Kidney epithelial cell (primary cell): Measurements from ENCODE around the gene PSMC3IP. TPM values are rescaled to one million over a fixed set of nuclear protein-coding genes. Genes with fewer than 3 reads are reported as not detected.

ENCODE experiments used
- DNase-seq: peaks from one replicate; pipeline ENCODE4 v3.0.0-alpha.2; 2010; ENCODE audit warnings: low read depth
- H3K27me3 ChIP-seq: 2 replicates; pipeline ENCODE4 v1.6.0; 2011; ENCODE audit warnings: low read length; ENCODE audit not compliant: control insufficient read depth, insufficient read depth
- H3K36me3 ChIP-seq: 2 replicates; pipeline ENCODE4 v1.5.1; 2011; ENCODE audit warnings: low read length; ENCODE audit not compliant: control insufficient read depth, insufficient read depth
- H3K4me3 ChIP-seq: 2 replicates; pipeline ENCODE4 v1.5.1; 2011; ENCODE audit warnings: low read depth, mild to moderate bottlenecking, control low read depth, low read length
- CTCF ChIP-seq: IDR thresholded peaks from 2 replicates; pipeline ENCODE4 v1.5.1; 2011; ENCODE audit warnings: mild to moderate bottlenecking, moderate library complexity, low read length, control low read depth, inconsistent platforms; ENCODE audit not compliant: insufficient read depth, poor library complexity, severe bottlenecking
- total RNA-seq: library from RNA; depleted of rRNA; stranded (reverse); fragments of >200 nt; gene quantifications from 2 replicates; pipeline ENCODE4 v1.2.3, GENCODE V29; 2015

PSMC3IP gene
- total RNA-seq, 1 donor from 2014 or later, result 3.9 TPM

DNA sequence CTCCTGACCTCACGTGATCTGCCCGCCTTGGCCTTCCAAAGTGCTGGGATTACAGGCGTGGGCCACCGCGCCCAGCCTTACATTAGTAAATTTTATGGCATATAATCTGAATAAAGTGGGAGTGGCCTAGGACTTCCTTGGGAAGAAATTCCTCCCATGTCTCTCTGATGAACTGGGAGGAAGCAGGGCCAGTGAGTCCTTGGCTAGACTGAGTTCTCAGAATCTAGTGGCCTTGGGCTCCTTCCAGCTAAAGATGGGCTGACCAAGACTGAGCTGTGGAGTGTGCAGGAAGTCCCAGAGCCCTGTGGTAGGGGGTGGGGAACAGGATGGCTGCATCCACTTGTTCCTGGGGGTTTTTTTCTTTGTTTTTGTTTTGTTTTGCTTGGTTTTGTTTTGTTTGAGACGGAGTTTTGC, 51.5 kb downstream of the PSMC3IP start:
- Histone ChIP-seq H3K27me3 (no peaks in the 10 kb centered on the region), H3K4me3 (no peak overlapping the region), H3K36me3 (no peaks in the 10 kb centered on the region)
- DNase-seq, result no peak
- TF ChIP-seq CTCF, result no peak

DNA sequence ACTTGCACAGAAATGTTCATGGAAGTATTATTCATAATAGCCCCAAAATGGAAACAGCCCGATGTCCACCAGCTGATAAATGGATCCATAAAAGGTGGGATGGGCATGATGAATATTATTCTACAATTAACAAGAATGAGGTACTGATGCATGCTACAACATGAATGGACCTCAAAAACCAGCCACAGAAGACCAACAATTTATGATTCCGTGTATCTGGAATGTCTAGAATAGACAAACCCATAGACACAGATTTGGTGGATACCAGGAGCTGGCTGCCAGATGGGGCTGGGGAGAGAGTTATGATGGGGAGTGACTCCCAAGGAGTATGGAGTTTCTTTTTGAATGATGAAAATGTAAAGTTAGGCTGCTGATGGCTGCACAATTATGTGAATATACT, 52.3 kb downstream of the PSMC3IP start:
- no peak for TF ChIP-seq CTCF
- no peak for DNase-seq
- no peak overlapping the region for H3K4me3 ChIP-seq
- H3K36me3 ChIP-seq, result no peaks in the 10 kb centered on the region
- H3K27me3 ChIP-seq, result no peaks in the 10 kb centered on the region

DNA sequence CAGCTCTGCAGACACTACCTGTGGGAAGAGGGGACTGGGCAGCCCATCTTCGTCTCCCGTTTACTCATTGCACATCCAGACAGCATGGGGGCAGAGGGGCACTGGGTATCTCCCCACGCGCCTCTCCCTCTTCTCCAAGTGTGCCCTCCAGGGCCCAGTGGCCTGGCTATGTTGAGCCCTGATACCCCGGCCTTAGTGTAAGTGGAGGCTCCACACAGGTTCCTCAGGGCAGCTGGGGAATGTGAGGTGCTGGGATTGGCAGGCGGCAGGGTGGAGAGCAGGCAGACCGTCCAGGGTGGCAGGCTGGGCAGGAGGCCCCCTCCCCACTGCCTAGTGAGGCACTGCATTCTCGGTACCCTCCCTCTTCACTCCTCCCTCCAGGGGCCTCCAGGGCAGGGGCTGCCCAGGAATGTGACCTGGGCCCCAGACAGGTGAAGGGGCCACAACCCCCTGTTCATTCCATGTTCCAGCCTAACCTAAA, 54.7 kb downstream of the PSMC3IP start:
- TF ChIP-seq CTCF, result no peak
- DNase-seq, result no peak
- Histone ChIP-seq H3K36me3 (no peaks in the 10 kb centered on the region), H3K4me3 (no peak overlapping the region), H3K27me3 (no peaks in the 10 kb centered on the region)

Other genes starting within 250 kb of the PSMC3IP start
- gene STAT3, start 189.3 kb downstream of the PSMC3IP start, total RNA-seq, result 74.9 and 80.8 TPM in 2 replicates
- gene CAVIN1, start 154.5 kb downstream of the PSMC3IP start, total RNA-seq, result 58.5 and 70.2 TPM in 2 replicates
- 43.9 and 46.4 TPM in 2 replicates for gene ATP6V0A1, start 118.9 kb downstream of the PSMC3IP start, total RNA-seq
- gene NAGLU, start 41.5 kb downstream of the PSMC3IP start, total RNA-seq, result 46.2 and 49.2 TPM in 2 replicates
- 0.34 and 1.8 TPM in 2 replicates for gene HSD17B1, start 24.8 kb downstream of the PSMC3IP start, total RNA-seq
- 26.8 and 34.3 TPM in 2 replicates for gene COASY, start 15.6 kb downstream of the PSMC3IP start, total RNA-seq
- gene MLX, start 10.6 kb downstream of the PSMC3IP start, total RNA-seq, result 33.9 and 35.9 TPM in 2 replicates
- 64.9 and 68.2 TPM in 2 replicates for gene RETREG3, start 31.6 kb upstream of the PSMC3IP start, total RNA-seq
- 37.6 and 56.1 TPM in 2 replicates for gene TUBG1, start 32.0 kb upstream of the PSMC3IP start, total RNA-seq
- 11.3 and 15.0 TPM in 2 replicates for gene TUBG2, start 81.6 kb upstream of the PSMC3IP start, total RNA-seq
- gene PLEKHH3, start 99.3 kb upstream of the PSMC3IP start, total RNA-seq, result 10.2 and 11.2 TPM in 2 replicates
- gene CCR10, start 104.1 kb upstream of the PSMC3IP start, total RNA-seq, result 3.1 and 8.9 TPM in 2 replicates
- 5.8 and 7.0 TPM in 2 replicates for gene CNTNAP1, start 104.8 kb upstream of the PSMC3IP start, total RNA-seq
- gene EZH1, start 167.3 kb upstream of the PSMC3IP start, total RNA-seq, result 14.7 and 22.5 TPM in 2 replicates
- 1.3 and 5.3 TPM in 2 replicates for gene RAMP2, start 183.5 kb upstream of the PSMC3IP start, total RNA-seq
- gene VPS25, start 195.7 kb upstream of the PSMC3IP start, total RNA-seq, result 131 and 144 TPM in 2 replicates
- gene WNK4, start 202.9 kb upstream of the PSMC3IP start, total RNA-seq, result 0.67 and 0.96 TPM in 2 replicates
- gene COA3, start 221.0 kb upstream of the PSMC3IP start, total RNA-seq, result 48.3 and 49.4 TPM in 2 replicates
- 0.21 TPM in 1 of 2 replicates, not detected in the other for gene CNTD1, start 221.1 kb upstream of the PSMC3IP start, total RNA-seq
- gene BECN1, start 246.6 kb upstream of the PSMC3IP start, total RNA-seq, result 100 and 112 TPM in 2 replicates